GM10266 (cell line): ENCODE measurements around the gene ANXA6.

ENCODE experiments used
- DNase-seq: peaks from one replicate; pipeline ENCODE4 v3.0.0; 2012; ENCODE audit errors: extremely low spot score
- TF ChIP-seq, protein P1 (sequence below): IDR thresholded peaks from 2 replicates; pipeline ENCODE4 v1.5.1; 2012; ENCODE audit warnings: mild to moderate bottlenecking, low read depth; ENCODE audit not compliant: control insufficient read depth, insufficient read depth; ENCODE audit errors: missing control alignments

ANXA6 gene

GRCh38 chr5:151118913-151119575 lies 38.5 kb downstream of the ANXA6 start:
- DNase-seq: no peak
- TF ChIP-seq, protein P1, sequence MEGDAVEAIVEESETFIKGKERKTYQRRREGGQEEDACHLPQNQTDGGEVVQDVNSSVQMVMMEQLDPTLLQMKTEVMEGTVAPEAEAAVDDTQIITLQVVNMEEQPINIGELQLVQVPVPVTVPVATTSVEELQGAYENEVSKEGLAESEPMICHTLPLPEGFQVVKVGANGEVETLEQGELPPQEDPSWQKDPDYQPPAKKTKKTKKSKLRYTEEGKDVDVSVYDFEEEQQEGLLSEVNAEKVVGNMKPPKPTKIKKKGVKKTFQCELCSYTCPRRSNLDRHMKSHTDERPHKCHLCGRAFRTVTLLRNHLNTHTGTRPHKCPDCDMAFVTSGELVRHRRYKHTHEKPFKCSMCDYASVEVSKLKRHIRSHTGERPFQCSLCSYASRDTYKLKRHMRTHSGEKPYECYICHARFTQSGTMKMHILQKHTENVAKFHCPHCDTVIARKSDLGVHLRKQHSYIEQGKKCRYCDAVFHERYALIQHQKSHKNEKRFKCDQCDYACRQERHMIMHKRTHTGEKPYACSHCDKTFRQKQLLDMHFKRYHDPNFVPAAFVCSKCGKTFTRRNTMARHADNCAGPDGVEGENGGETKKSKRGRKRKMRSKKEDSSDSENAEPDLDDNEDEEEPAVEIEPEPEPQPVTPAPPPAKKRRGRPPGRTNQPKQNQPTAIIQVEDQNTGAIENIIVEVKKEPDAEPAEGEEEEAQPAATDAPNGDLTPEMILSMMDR: no peak

DNA sequence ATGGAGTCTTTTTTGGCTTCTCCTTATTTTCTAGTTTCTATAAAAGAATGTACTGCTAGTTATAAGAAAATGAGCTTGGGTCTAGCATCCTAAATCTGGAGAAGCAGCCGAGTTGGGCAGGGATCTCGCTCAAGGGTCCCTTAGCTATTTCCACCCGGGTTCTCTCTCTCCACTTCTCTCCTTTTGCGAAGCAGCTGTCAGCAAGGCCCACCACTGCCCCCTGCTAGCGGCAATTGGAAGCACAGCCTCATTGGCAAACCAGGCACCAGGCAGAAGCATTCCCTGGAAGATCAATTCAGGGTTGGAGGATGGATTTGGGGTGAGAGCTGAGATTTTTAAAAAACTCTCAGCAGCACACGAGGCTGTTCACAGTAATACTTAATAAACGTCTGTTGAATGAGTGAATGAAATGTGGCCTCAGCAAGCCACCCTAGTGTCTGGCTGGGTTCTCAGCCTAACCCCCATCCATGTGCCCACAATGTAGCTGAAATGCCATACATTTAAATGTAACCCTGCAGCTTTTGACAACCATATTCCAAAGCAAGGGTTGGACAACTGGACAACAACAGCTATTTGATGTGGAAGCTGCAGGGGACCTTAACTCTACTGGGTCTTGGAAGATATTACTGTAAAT lies 42.2 kb downstream of the ANXA6 start:
- peak; percentile 51 for DNase-seq
- TF ChIP-seq, protein P1: peak; percentile 92

GRCh38 chr5:151113651-151114050 lies 43.9 kb downstream of the ANXA6 start:
- DNase-seq: no peak
- TF ChIP-seq, protein P1: no peak

DNA sequence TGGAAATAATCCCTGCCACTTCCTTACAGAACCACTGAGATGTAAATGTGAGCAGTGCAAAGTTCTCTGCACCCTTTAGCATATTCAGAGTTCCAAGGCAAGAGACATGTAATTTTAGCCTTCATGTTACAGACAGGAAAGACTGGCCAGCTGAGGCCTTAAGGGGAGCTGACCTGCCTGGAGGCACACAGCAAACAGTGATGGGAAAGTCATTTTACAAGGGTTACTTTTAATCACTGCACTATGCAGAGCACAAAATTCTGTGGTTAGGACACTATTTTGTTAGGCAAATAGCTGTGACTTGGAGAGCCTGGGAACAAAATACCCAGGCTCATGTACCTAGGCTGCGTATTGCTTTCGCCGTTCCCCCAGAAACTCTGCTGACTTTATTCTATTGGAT lies 46.6 kb downstream of the ANXA6 start:
- TF ChIP-seq, protein P1: no peak
- DNase-seq: no peak

GRCh38 chr5:151110122-151110681 lies 47.4 kb downstream of the ANXA6 start:
- DNase-seq: peak; percentile 33
- TF ChIP-seq, protein P1: peak; percentile 19

- TF ChIP-seq, protein P1: no peak
- DNase-seq: no peak
Observed at GRCh38 chr5:151108566-151108965, 49.0 kb downstream of the ANXA6 start.
